H1 (cell line): Measurements from ENCODE around the gene SLC23A2. TPM values are rescaled to one million over a fixed set of nuclear protein-coding genes. Genes with fewer than 3 reads are reported as not detected.

ENCODE experiments used
- BRCA1 ChIP-seq: IDR thresholded peaks from 2 replicates; pipeline ENCODE4 v1.6.1; 2012; ENCODE audit warnings: low read depth, low read length, improper control_type of control experiment
- GABPA ChIP-seq: IDR thresholded peaks from 2 replicates; pipeline ENCODE4 v1.6.1; 2011; ENCODE audit warnings: mild to moderate bottlenecking, low read length, moderate library complexity, borderline replicate concordance; ENCODE audit not compliant: insufficient read depth
- HDAC6 ChIP-seq: IDR thresholded peaks from one replicate; pipeline ENCODE4 v1.7.1; 2012; ENCODE audit warnings: low read depth, mild to moderate bottlenecking, inconsistent platforms, low read length, moderate library complexity
- MAX ChIP-seq: IDR thresholded peaks from 2 replicates; pipeline ENCODE4 v1.6.1; 2012; ENCODE audit warnings: inconsistent platforms
- YY1 ChIP-seq: IDR thresholded peaks from 2 replicates; pipeline ENCODE4 v1.6.1; 2011; ENCODE audit warnings: low read depth, mild to moderate bottlenecking, low read length
- polyA plus RNA-seq, 7 experiments: library from polyadenylated mRNA; depleted of rRNA in 3 of 7; stranded (reverse) in 5 of 7; unstranded in 2 of 7; fragments of >200 nt in 5 of 7; fragments of 200-250 nt in 2 of 7; gene quantifications; 1 replicate in 5 of 7; 2 replicates in 1 of 7; 4 replicates in 1 of 7; pipeline versions ENCODE4 v1.2.1 to v1.2.3, GENCODE V29; 2011 to 2013; ENCODE audit warnings: missing spikeins in 2 of 7, mixed read lengths in 2 of 7
- total RNA-seq: library from RNA; stranded (reverse); fragmentation: NEBNext Ultra II Directional; extraction: Animal tissue kit (Norgen Biotek cat#: 25700); gene quantifications from 2 replicates; pipeline ENCODE4 v1.2.1, GENCODE V29; 2021

SLC23A2 gene
- total and polyA plus RNA-seq, 2 of the 8 experiments (the other 6 are each of a cell fraction or from before 2014, with no cell fraction given) = 17.0 to 18.6 TPM

- TF ChIP-seq YY1 (no peak), GABPA (no peak), MAX (no peak), HDAC6 (no peak), BRCA1 (no peak)
These were observed 80.7 kb downstream of the SLC23A2 start (continued) for GRCh38 chr20:4920655-4921054.
